Calu3 (cell line): ENCODE measurements around the gene MEMO1. TPM values are rescaled to one million over a fixed set of nuclear protein-coding genes. Genes with fewer than 3 reads are reported as not detected.
"Not testable (repeated sequence)": the region's sequence is repeated elsewhere in the genome, so short reads cannot be mapped to it uniquely, and the experiment has no call there.

Experiments used
- BruUV-seq: library from RNA; stranded (reverse); fragments of 400-500 nt; replicated peaks from 2 replicates; lab custom pipeline; 2021; lab: Mats Ljungman, UMichigan
- CTCF ChIA-PET: fragments of 300-600 bp; sonication (Branson Sonifier 250); formaldehyde crosslinking; loops from one replicate; lab custom pipeline; 2022; ENCODE audit warnings: antibody characterized with exemption; lab: Charles Lee
- DNase-seq: peaks from one replicate; pipeline ENCODE4 v3.0.0; 2022
- H3K27ac Mint-ChIP-seq: one replicate; pipeline ENCODE4 v1.8.0; 2022; ENCODE audit warnings: mixed read lengths; ENCODE audit not compliant: unreplicated experiment
- H3K27me3 Mint-ChIP-seq: one replicate; pipeline ENCODE4 v1.8.0; 2022; ENCODE audit warnings: mixed read lengths; ENCODE audit not compliant: unreplicated experiment
- H3K36me3 Mint-ChIP-seq: one replicate; pipeline ENCODE4 v1.8.0; 2022; ENCODE audit warnings: mild to moderate bottlenecking, moderate library complexity, mixed read lengths; ENCODE audit not compliant: insufficient read depth, unreplicated experiment
- H3K4me1 Mint-ChIP-seq: one replicate; pipeline ENCODE4 v1.8.0; 2022; ENCODE audit warnings: mild to moderate bottlenecking, low read depth, mixed read lengths; ENCODE audit not compliant: unreplicated experiment
- H3K4me3 Mint-ChIP-seq: one replicate; pipeline ENCODE4 v1.8.0; 2022; ENCODE audit warnings: mild to moderate bottlenecking, low read depth, moderate library complexity, mixed read lengths; ENCODE audit not compliant: unreplicated experiment
- H3K9me3 Mint-ChIP-seq: one replicate; pipeline ENCODE4 v1.8.0; 2022; ENCODE audit warnings: low read depth, mixed read lengths; ENCODE audit not compliant: unreplicated experiment
- intact Hi-C: fragments of 100-400 bp; cut with micrococcal nuclease; formaldehyde crosslinking; loops from one replicate; pipeline ENCODE4 v1.10.0; 2022; ENCODE audit not compliant: unreplicated experiment
- total RNA-seq: library from RNA; stranded (reverse); gene quantifications from 2 replicates; pipeline ENCODE4 v1.2.3, GENCODE V29; 2022
- TF ChIP-seq, protein P1 (sequence below): fragments of 200-600 bp; IDR thresholded peaks from one replicate; pipeline ENCODE4 v1.8.0; 2022; ENCODE audit warnings: antibody characterized with exemption; ENCODE audit not compliant: unreplicated experiment

MEMO1 gene
- total RNA-seq, 1 experiment from 2014 or later = 53.9 TPM

DNA sequence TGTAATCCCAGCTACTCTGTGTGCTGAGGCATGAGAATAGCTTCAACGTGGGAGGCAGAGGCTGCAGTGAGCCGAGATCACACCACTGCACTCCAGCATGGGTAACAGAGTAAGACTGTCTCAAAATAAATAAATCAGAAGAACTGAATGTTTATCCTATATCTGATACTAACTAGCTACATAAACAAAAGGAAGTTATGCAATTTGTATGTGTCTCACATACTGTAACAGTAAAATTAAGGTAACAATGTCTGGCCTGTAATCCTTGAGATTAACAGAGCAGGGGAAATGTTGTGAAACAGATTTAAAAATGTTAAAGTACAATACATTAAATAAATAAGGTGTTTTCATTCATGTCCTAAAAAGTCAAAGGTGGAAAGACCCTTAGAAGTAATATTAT is 150.8 kb downstream of the MEMO1 start:
- no peak for DNase-seq
- H3K4me3 Mint-ChIP-seq = no peak overlapping the region
- intact Hi-C loops = no loop called here

DNA sequence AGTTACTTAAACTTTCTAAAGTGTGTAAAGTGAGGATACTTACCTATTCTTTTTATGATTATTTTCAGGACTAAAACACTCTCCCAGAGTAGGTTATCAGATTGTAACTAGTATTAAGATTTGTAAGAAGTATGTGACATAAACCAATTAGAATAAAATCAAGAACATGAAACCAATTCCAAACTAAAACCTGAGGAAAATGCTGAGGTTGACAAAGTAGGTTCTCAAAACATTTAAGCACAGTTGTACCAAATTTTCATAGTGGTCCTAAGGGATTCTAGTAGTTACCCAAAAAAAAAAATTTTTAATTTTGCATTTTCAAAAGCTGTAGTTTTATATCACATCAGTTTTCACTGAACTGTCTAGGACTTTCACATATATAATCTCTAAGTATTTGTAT is 157.3 kb downstream of the MEMO1 start:
- no peak for DNase-seq
- Mint-ChIP-seq H3K27ac (no peak overlapping the region), H3K27me3 (no peaks in the 10 kb centered on the region), H3K4me3 (no peak overlapping the region), H3K36me3 (peaks cover 5% of the 10 kb centered on the region), H3K9me3 (no peaks in the 10 kb centered on the region), H3K4me1 (no peaks in the 10 kb centered on the region)
- CTCF ChIA-PET = interaction anchor here (0.7 kb wide), 1 partner anchor 168 kb away, joined by 3 read pairs; no protein-coding TSS in a partner anchor
- TF ChIP-seq, protein P1, sequence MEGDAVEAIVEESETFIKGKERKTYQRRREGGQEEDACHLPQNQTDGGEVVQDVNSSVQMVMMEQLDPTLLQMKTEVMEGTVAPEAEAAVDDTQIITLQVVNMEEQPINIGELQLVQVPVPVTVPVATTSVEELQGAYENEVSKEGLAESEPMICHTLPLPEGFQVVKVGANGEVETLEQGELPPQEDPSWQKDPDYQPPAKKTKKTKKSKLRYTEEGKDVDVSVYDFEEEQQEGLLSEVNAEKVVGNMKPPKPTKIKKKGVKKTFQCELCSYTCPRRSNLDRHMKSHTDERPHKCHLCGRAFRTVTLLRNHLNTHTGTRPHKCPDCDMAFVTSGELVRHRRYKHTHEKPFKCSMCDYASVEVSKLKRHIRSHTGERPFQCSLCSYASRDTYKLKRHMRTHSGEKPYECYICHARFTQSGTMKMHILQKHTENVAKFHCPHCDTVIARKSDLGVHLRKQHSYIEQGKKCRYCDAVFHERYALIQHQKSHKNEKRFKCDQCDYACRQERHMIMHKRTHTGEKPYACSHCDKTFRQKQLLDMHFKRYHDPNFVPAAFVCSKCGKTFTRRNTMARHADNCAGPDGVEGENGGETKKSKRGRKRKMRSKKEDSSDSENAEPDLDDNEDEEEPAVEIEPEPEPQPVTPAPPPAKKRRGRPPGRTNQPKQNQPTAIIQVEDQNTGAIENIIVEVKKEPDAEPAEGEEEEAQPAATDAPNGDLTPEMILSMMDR = no peak
- intact Hi-C loops = no loop called here
- BruUV-seq = no TSS peak

More for the DNA sequence above, 150.8 kb downstream of the MEMO1 start:
- no TSS peak for BruUV-seq
- H3K27ac Mint-ChIP-seq = no peak overlapping the region
- no peaks in the 10 kb centered on the region for H3K9me3 Mint-ChIP-seq
- CTCF ChIA-PET = interaction anchor here (0.6 kb wide), 1 partner anchor 268 kb away, joined by 4 read pairs; no protein-coding TSS in a partner anchor
- TF ChIP-seq, protein P1 = no peak
- H3K36me3 Mint-ChIP-seq = no peaks in the 10 kb centered on the region
- H3K4me1 Mint-ChIP-seq = no peaks in the 10 kb centered on the region
- no peaks in the 10 kb centered on the region for H3K27me3 Mint-ChIP-seq

DNA sequence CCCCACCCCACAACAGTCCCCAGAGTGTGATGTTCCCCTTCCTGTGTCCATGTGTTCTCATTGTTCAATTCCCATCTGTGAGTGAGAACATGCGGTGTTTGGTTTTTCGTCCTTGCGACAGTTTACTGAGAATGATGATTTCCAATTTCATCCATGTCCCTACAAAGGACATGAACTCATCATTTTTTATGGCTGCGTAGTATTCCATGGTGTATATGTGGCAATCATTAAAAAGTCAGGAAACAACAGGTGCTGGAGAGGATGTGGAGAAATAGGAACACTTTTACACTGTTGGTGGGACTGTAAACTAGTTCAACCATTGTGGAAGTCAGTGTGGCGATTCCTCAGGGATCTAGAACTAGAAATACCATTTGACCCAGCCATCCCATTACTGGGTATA is 168.7 kb downstream of the MEMO1 start:
- H3K4me3 Mint-ChIP-seq, H3K9me3 Mint-ChIP-seq, CTCF ChIA-PET, intact Hi-C loops, BruUV-seq, H3K4me1 Mint-ChIP-seq, H3K36me3 Mint-ChIP-seq, H3K27ac Mint-ChIP-seq, DNase-seq, H3K27me3 Mint-ChIP-seq: not testable (repeated sequence)

DNA sequence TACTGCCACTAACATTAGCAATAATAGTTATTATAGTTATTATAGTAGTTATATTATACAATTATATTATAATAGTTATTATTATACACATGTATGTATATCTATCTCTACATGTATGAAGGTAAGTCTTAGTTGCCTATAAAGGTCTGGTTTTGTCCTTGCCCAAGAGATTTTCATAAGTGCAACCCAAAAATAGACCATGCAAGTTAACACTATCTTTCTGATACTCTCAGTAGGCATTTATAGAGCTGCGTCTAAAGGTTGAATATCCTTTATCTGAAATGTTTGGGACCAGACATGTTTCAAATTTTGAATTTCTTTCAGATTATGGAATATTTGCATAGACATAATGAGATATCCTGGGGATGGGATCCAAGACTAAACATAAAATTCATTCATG is 175.4 kb downstream of the MEMO1 start:
- intact Hi-C loops = loop anchor here (10.0 kb wide), 1 partner anchor 421 kb away; the partner anchor contains the start of gene XDH
- Mint-ChIP-seq H3K27me3 (no peaks in the 10 kb centered on the region), H3K36me3 (no peaks in the 10 kb centered on the region), H3K27ac (no peak overlapping the region), H3K4me1 (no peaks in the 10 kb centered on the region), H3K4me3 (no peak overlapping the region), H3K9me3 (peaks cover 11% of the 10 kb centered on the region)
- BruUV-seq = no TSS peak
- no peak for DNase-seq
- TF ChIP-seq, protein P1 = no peak
- CTCF ChIA-PET = no interaction called here

DNA sequence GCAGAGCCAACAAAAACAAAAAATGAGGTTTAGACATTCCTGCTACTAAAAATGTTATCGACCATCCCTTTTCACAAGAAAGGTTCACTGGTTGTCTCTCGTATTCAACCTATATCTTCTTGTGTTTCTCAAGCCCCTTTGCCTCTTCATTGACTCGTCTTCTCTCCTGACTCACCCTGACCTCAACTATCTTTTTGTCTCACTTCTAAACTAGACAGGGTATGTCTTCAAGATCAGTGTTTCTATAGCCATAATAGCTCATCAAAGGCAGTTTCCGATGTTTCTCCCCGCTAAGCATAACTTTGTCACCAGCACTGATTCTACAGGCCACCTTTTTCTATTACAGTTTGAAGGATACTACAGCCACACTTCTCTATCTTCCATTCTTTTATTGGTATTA is 178.4 kb downstream of the MEMO1 start:
- Mint-ChIP-seq H3K27me3 (no peaks in the 10 kb centered on the region), H3K4me1 (no peaks in the 10 kb centered on the region), H3K9me3 (peaks cover 17% of the 10 kb centered on the region), H3K4me3 (no peak overlapping the region), H3K27ac (peak overlapping the region; percentile 46), H3K36me3 (no peaks in the 10 kb centered on the region)
- BruUV-seq = no TSS peak
- no peak for DNase-seq
- CTCF ChIA-PET = no interaction called here
- intact Hi-C loops = loop anchor here (10.0 kb wide), 1 partner anchor 418 kb away; the partner anchor contains the start of gene XDH
- TF ChIP-seq, protein P1 = no peak
